Rectal smooth muscle tissue (tissue), 1 donor: ENCODE results near the gene CRB3.

Experiments
- H3K27ac ChIP-seq: one replicate; pipeline ENCODE4 v1.7.0; 2013; ENCODE audit warnings: low read depth, low read length, inconsistent platforms
- H3K27me3 ChIP-seq: one replicate; pipeline ENCODE4 v1.7.0; 2013; ENCODE audit warnings: low read length; ENCODE audit not compliant: control insufficient read depth, insufficient read depth
- H3K36me3 ChIP-seq: one replicate; pipeline ENCODE4 v1.7.0; 2013; ENCODE audit warnings: low read length; ENCODE audit not compliant: control insufficient read depth, insufficient read depth
- H3K4me1 ChIP-seq: one replicate; pipeline ENCODE4 v1.7.0; 2013; ENCODE audit warnings: low read length; ENCODE audit not compliant: control insufficient read depth, insufficient read depth
- H3K4me3 ChIP-seq: one replicate; pipeline ENCODE4 v1.7.0; 2013; ENCODE audit warnings: low read length
- H3K9ac ChIP-seq: one replicate; pipeline ENCODE4 v1.7.0; 2013; ENCODE audit warnings: low read length

The CRB3 gene

DNA sequence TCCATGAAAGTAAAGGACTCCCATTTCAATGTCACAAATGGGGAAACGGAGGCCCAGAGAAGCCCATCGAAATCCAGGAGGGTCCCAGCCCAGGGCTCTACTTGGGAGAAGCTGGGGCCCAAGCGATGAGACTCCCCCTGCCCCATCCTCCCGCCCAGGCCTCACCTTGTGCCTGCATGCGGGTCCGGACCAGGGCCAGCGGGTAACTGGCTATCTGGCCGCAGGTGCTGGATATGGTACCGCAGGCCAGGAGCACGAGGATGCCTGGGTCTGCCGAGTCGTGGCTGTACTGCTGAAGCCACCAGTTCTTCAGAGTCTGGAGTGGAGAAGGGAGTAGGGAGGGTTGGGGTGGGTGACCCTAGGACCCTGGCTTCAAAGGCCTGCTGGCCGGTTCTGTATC lies 20.1 kb upstream of the CRB3 start:
- Histone ChIP-seq H3K36me3 (peaks cover 2% of the 10 kb centered on the region), H3K9ac (no peak overlapping the region)

DNA sequence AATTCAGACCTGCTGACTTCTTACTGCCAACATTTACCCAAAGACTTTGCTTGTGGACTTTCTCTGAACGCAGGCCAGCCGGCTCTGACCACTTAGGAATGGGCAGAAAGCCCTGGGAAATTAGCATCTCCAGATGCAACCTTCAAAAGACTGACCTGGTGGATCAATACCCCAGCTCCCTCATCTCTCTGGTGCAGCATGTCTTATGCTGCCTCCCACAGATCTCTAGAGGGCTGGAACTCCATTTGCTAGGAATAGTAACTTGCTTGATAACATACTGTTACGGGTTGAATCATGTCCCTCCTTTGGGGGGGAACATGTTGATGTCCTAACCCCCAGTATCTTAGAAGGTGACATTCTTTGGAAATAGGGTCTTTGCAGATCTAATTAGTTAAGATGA lies 17.6 kb upstream of the CRB3 start:
- no peaks in the 10 kb centered on the region for H3K27me3 ChIP-seq
- H3K36me3 ChIP-seq = peaks cover 6% of the 10 kb centered on the region
- no peak overlapping the region for H3K4me3 ChIP-seq
- no peak overlapping the region for H3K27ac ChIP-seq
- H3K9ac ChIP-seq = no peak overlapping the region
- no peaks in the 10 kb centered on the region for H3K4me1 ChIP-seq

More for the DNA sequence above, 20.1 kb upstream of the CRB3 start:
- no peaks in the 10 kb centered on the region for H3K4me1 ChIP-seq
- H3K27me3 ChIP-seq = no peaks in the 10 kb centered on the region
- H3K4me3 ChIP-seq = no peak overlapping the region
- no peak overlapping the region for H3K27ac ChIP-seq

DNA sequence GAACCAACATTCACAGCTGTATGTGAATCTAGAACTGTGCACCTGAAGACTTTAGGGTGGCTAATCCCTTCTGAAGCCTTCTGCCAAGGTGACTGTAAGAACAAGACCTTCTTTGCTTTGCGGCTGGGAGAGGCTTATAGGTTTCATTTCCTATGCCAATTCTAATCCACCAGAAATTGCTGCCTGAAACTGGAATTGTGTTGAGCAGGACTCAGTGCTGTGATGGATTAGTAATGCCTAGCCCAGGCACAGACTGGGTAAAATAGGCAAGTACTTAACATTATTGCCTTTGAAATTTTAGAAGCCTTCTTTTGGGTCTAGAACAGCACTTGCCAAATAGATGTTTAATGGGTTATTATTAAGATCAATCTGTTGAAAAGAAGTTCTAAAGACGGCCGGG lies 16.0 kb upstream of the CRB3 start:
- H3K27ac ChIP-seq = no peak overlapping the region
- no peak overlapping the region for H3K4me3 ChIP-seq
- no peaks in the 10 kb centered on the region for H3K4me1 ChIP-seq
- no peaks in the 10 kb centered on the region for H3K27me3 ChIP-seq
- peaks cover 9% of the 10 kb centered on the region for H3K36me3 ChIP-seq
- H3K9ac ChIP-seq = no peak overlapping the region

DNA sequence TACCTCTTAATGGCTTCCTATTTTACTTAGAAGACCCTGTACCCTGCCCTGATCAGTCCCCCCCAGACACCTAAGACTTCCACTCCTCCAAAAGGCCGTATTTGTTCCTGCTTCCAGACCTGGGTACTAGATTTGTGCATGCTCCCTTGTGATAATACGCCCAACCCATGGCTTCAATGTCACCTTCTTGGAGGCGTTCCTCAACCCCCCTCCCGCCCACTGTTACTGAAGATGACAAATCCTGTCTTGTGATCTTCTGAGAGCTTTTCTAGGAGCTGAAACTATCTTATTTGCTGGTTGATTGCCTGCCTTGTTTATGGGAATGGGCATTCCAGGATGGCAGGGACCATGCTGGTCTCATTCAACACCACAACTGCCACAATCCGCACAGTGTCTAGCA lies 13.9 kb upstream of the CRB3 start:
- Histone ChIP-seq H3K4me1 (no peaks in the 10 kb centered on the region), H3K27ac (no peak overlapping the region), H3K9ac (no peak overlapping the region), H3K36me3 (peaks cover 22% of the 10 kb centered on the region), H3K4me3 (no peak overlapping the region), H3K27me3 (no peaks in the 10 kb centered on the region)

DNA sequence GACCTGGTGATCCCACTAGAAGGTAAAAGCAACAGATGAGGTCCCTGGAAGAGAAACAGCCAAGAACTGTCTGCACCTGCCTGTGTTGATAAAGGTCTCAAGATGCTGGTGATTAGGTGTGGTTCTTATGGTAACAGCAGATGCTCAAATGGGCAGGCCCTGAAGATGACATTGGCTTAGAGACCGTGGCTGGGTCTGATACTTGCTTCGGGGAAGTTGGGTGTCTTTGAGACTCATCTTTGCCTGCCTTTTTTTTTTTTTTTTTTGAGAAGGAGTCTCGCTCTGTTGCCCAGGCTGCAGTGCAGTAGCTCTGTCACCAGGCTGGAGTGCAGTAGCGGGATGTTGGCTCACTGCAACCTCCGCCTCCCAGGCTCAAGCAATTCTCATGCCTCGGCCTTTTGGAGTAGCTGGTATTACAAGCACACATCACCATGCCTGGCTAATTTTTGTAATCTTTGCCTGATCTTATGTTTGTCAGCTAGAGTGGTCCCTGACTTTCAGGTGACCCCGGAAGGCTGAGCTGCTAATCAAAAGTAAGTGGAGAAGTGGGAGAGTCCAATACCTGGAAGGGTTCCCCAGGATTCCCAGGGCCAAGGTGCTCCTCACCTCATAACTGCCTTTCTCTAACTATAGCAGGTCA lies 12.4 kb upstream of the CRB3 start:
- Histone ChIP-seq H3K4me3 (no peak overlapping the region), H3K27me3 (no peaks in the 10 kb centered on the region), H3K36me3 (peaks cover 27% of the 10 kb centered on the region), H3K27ac (no peak overlapping the region), H3K9ac (no peak overlapping the region), H3K4me1 (no peaks in the 10 kb centered on the region)

DNA sequence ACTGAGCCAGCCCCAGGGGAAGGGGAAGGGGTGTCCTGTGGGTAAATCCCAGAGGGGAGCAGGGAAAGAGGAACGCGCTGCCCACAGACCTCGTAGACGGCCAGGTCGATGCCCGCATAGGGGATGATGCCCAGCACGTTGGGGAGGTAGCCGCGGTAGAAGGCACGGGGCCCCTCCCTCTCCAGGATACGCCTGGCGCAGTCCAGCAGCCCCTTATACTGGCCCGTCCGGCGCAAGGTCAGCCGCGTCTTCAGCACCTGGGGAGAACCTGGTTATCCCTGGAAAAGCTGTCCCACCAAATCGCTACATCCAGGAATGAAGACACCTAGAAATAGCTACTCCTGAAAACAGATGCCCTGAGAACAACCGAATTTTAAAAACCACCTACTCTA lies 11.9 kb upstream of the CRB3 start:
- no peak overlapping the region for H3K9ac ChIP-seq
- peaks cover 27% of the 10 kb centered on the region for H3K36me3 ChIP-seq
- H3K27ac ChIP-seq = no peak overlapping the region
- no peak overlapping the region for H3K4me3 ChIP-seq
- H3K4me1 ChIP-seq = no peaks in the 10 kb centered on the region
- H3K27me3 ChIP-seq = no peaks in the 10 kb centered on the region

DNA sequence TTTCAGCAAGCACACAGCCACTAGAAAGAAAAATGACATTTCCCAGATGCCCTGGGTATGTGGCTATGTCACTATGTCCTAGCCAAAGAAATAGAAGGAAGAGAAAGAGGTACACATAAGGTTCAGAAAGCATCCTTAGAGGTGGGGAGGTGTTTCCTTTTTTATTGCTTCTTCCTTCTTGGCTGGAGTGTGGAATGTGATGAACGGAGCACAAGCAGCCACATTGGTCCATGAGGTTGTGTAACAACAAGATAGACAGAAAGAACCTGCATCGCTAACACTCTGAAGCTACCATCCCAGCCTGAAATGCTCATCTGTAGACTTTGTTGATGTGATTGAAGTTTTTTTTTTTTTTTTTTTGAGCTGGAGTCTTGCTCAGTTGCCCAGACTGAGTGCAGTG lies 11.2 kb upstream of the CRB3 start:
- no peaks in the 10 kb centered on the region for H3K4me1 ChIP-seq

DNA sequence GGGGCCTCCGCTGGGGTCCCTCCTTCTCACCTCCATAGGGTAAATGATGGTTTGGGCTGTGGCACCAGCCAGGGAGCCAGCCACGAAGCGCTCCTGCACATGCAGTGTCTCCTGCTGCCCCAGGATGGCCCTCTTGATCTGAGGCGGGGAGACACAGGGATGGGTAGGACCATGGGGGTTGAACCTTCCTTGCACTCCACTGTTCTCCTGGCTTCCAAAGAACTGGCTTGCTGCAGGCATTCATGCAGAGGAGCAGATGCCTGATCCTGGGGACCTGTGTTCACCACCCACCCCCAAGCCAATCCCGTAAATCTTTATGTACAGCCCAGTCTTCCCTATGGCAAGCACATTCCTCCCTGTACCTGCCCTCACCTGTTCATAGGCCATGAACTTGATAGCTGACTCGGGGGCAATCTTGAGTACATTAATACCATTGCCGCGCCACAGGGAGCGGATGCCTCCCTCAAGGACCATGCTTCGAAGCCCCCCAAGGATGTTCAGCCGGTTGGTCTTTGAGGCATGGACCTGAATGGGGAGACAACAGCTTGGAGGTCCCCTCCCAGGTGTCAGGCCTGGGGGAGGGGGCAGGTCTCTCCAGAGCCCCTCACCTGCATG lies 10.0 kb upstream of the CRB3 start:
- Histone ChIP-seq H3K36me3 (peaks cover 27% of the 10 kb centered on the region), H3K27ac (no peak overlapping the region), H3K4me1 (peaks cover 7% of the 10 kb centered on the region), H3K4me3 (no peak overlapping the region), H3K27me3 (no peaks in the 10 kb centered on the region), H3K9ac (no peak overlapping the region)

More for the DNA sequence above, 11.2 kb upstream of the CRB3 start:
- no peak overlapping the region for H3K4me3 ChIP-seq
- peaks cover 27% of the 10 kb centered on the region for H3K36me3 ChIP-seq
- no peaks in the 10 kb centered on the region for H3K27me3 ChIP-seq
- H3K9ac ChIP-seq = no peak overlapping the region
- H3K27ac ChIP-seq = no peak overlapping the region

DNA sequence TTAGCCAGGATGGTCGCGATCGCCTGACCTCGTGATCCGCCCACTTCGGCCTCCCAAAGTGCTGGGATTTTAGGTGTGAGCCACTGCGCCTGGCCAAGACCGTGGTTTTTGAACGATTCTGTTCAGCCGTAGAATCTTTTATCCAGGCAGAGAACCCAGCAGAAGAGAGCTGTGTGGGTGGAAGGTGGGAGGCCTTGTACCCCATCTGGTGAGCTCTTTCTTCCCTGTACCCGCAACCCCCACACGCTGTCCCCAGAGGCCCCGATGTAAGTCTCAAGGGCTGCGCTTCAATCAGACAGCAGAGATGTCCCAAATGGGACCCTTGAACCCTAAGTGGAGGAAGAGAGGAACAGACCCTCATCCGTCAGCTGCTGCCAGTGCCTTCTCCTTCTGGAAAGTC lies 8.1 kb upstream of the CRB3 start:
- Histone ChIP-seq H3K4me3 (no peak overlapping the region), H3K4me1 (peaks cover 7% of the 10 kb centered on the region), H3K27me3 (no peaks in the 10 kb centered on the region), H3K36me3 (peaks cover 24% of the 10 kb centered on the region), H3K27ac (no peak overlapping the region), H3K9ac (no peak overlapping the region)

DNA sequence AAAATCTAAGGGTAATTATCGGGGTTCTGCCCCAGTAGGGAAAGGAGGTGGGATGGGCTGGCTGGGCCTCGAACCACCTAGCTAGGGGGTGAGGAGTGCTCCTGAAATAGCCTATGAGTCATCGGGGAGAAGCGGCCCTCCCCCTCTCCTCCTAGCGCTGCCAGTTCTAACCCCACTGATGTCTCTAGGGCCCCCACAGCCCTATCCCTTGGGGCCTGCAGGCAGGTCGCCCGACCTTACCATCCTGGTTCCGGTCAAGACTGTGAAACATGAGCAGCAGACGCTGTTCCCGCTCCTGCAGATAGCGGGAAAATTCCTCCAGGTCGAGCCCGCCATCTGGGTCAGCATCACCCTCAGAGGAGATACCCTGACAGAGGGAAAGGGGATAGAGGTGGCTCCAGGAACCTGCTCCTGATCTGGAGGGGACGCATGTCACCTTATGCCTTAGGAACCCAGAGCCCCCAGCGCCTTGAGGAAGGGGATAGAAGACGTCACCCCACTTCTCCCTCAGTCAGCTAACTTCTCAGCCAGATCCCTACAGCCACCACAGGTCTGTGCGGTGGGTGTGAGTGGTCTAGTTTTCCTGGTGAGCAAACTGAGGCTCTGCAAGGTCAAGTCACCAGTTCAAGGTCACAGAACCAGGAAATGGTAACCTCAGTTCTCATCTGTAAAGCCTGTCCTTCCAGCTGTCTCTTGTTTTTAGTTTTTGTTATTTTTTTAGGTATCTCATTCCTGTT lies 5.9 kb upstream of the CRB3 start:
- Histone ChIP-seq H3K9ac (no peak overlapping the region), H3K27ac (peak overlapping the region; percentile 77), H3K36me3 (peaks cover 19% of the 10 kb centered on the region), H3K4me3 (peak overlapping the region; percentile 92), H3K27me3 (no peaks in the 10 kb centered on the region), H3K4me1 (peaks cover 7% of the 10 kb centered on the region)

DNA sequence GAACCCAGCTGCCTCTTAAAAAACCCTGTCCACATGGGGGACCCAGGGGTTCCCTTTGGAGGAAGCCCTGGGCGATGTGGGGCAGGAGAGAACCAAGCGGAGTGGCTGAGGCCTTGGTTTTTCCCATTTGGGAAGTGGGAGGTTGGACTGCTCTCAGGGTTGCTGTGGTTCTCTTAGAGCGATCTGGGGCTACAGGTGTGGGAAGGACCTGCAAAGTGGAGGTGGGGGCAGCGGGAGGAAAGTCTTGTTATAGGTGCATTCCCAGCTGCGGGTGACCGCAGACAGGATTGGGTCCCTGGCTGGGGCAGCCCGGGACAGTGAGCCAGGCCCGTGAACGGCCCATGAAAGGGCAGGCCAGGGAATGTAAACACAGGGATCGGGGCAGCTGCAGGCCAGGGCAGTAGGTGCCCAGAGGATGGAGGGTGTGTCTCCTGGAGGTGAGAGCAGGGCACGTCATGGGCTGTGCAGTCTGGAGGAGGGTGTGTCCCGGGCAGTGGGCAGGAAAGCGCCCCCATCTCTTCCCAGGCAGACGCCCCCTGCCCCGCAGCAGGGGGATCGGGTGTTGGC lies 5.3 kb upstream of the CRB3 start:
- Histone ChIP-seq H3K4me3 (peak overlapping the region; percentile 92), H3K4me1 (peaks cover 7% of the 10 kb centered on the region), H3K9ac (no peak overlapping the region), H3K36me3 (peaks cover 16% of the 10 kb centered on the region), H3K27me3 (peaks cover under 1% of the 10 kb centered on the region), H3K27ac (peak overlapping the region; percentile 77)

DNA sequence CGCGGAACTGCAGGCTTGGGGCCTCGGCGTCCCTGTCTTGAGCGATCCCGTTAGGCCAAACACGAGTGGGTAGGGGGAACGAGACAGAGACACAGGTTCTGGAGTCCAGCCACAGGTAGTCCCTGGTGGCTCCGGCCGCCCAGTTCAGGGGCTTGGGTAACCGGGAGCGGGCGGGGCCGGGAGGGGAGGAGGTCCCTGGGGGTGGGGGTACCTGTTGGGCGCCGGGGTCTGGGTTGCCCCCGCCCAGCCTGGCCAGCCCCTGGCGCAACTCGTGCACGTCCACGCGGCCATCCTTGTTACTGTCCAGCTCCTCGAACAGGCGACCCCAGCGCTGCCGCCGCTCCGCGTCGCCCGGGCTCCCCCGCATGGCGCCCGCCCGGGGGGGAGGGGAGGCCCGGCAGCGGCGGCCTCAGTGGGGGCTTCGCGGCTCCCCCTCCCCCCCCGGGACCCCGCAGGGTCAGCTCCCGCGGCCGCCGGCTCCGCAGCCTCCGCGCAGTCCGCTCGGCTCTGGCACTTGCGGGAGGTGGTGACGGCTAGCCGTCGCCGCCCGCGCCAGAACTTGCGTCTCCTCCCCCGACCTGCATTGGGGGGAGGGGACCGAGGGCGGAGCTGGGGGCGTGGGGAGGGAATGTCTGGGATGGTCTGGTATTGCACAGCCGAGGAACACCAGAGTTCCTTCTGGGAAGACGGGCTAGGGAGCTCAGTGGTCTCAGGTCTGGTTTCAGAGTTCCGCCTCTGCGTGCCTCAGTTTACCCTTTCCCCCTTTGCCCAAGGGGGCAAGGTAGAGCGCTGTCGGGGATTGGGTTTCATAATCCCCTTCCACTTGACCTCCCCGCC lies 4.6 kb upstream of the CRB3 start, which contains the start of gene SLC25A23:
Gene SLC25A23, minus strand, starts transcription at position 531 of the 837 bp plus-strand sequence. Its CDS starts 164 bp downstream, at position 367.
- Histone ChIP-seq H3K9ac (peak within 1 kb of the TSS; percentile 62), H3K27me3 (peaks cover 4% of the 10 kb centered on the region), H3K4me3 (peak within 1 kb of the TSS; percentile 92), H3K27ac (peak within 1 kb of the TSS; percentile 77), H3K4me1 (peaks cover 7% of the 10 kb centered on the region), H3K36me3 (peaks cover 9% of the 10 kb centered on the region)
